IPS-15b (cell line): ENCODE measurements around the gene CNTD1.
A peak's percentile ranks its signal among the peaks of the same experiment; 100 is the strongest.
"Not testable (repeated sequence)": the region's sequence is repeated elsewhere in the genome, so short reads cannot be mapped to it uniquely, and the experiment has no call there.

ENCODE experiments used
- H3K27me3 ChIP-seq: one replicate; pipeline ENCODE4 v1.6.1; 2013; ENCODE audit warnings: low read length; ENCODE audit not compliant: control insufficient read depth, insufficient read depth
- H3K36me3 ChIP-seq: one replicate; pipeline ENCODE4 v1.6.1; 2013; ENCODE audit warnings: low read length; ENCODE audit not compliant: control insufficient read depth, insufficient read depth
- H3K4me1 ChIP-seq: one replicate; pipeline ENCODE4 v1.6.1; 2013; ENCODE audit warnings: mild to moderate bottlenecking, low read length; ENCODE audit not compliant: control insufficient read depth, insufficient read depth
- H3K4me3 ChIP-seq: one replicate; pipeline ENCODE4 v1.5.1; 2013; ENCODE audit warnings: low read depth, low read length
- H3K9ac ChIP-seq: one replicate; pipeline ENCODE4 v1.6.1; 2013; ENCODE audit warnings: low read depth, mild to moderate bottlenecking, low read length
- H3K9me3 ChIP-seq: one replicate; pipeline ENCODE4 v1.6.1; 2013; ENCODE audit warnings: mild to moderate bottlenecking, low read length; ENCODE audit not compliant: control insufficient read depth, insufficient read depth

The CNTD1 gene

DNA sequence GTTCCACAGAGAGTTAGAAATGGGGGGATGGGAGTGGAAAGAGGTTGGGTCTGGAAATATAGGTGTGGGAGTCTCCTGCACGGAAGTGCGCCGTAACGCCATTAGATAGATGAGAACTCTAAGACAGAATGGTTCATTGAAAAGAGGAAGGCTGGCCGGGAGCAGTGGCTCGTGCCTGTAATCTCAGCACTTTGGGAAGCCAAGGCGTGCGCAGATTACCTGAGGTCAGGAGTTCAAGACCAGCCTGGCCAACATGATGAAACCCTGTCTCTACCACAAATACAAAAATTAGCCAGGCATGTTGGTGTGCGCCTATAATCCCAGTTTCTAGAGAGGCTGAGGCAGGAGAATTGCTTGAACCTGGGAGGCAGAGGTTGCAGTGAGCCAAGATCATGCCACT, 30.7 kb upstream of the CNTD1 start:
- H3K9me3 ChIP-seq, H3K4me1 ChIP-seq, H3K4me3 ChIP-seq, H3K9ac ChIP-seq, H3K36me3 ChIP-seq, H3K27me3 ChIP-seq: not testable (repeated sequence)

- not testable (repeated sequence) for H3K4me1 ChIP-seq, H3K27me3 ChIP-seq, H3K9ac ChIP-seq, H3K4me3 ChIP-seq, H3K36me3 ChIP-seq, H3K9me3 ChIP-seq
Observed at GRCh38 chr17:42769964-42770363, 28.7 kb upstream of the CNTD1 start.

DNA sequence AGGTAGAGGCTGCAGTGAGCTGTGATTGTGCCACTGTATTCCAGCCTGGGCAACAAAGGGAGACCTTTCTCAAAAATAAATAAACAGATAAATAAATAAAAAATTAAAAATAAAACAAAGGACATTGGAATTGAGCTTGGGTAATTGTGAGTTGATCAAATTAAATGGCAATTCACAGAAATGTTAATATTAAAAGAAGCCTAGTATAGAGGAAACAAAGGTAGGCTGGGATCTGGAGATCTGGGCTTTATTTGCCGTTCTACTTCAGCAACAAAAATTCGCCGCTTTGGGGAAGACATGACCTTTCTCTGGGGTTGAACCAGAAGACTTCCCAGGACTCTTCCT, 25.7 kb upstream of the CNTD1 start:
- H3K9me3 ChIP-seq = no peaks in the 10 kb centered on the region
- peak overlapping the region; percentile 98 for H3K4me3 ChIP-seq
- H3K36me3 ChIP-seq = no peaks in the 10 kb centered on the region
- peak overlapping the region; percentile 97 for H3K9ac ChIP-seq
- no peaks in the 10 kb centered on the region for H3K27me3 ChIP-seq
- H3K4me1 ChIP-seq = no peaks in the 10 kb centered on the region

GRCh38 chr17:42773290-42774035, 25.2 kb upstream of the CNTD1 start, which contains the start of gene VPS25:
Gene VPS25 (plus strand): TSS chr17:42773449. CDS start chr17:42773476, 27 bp downstream.
- Histone ChIP-seq H3K27me3 (no peaks in the 10 kb centered on the region), H3K4me3 (peak within 1 kb of the TSS; percentile 98), H3K9ac (peak within 1 kb of the TSS; percentile 97), H3K36me3 (peaks cover 4% of the 10 kb centered on the region), H3K9me3 (no peaks in the 10 kb centered on the region), H3K4me1 (no peaks in the 10 kb centered on the region)

DNA sequence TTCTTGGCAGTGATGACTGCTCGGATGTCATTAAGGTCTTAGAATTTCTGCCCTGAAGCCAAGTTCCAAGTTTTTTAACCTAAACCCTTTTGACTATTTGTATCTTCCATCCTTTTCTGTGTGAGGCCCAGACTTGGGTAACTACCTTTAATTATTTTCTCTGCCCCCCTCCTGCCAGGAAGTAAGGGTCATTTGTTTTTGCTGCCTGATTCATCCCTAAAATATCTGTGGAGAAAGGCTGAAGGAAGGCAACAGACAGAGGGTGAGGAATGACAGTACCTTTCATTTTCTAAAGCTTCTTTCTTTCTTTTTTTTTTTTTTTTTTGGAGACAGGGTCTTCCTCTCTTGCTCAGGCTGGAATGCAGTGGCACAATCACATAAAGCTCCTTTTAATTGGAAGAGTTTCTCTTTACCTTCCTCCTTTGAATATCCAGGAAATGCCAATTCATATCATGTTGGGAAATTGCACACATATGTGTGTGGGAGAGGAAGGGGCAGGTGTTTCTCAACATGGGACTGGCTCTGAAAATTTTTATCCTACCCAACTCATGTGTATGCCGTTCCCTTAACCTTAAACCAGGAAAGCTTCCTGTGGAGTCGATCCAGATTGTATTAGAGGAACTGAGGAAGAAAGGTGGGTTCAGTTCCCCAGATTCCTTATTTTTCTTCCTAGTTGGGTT, 24.5 kb upstream of the CNTD1 start:
- H3K4me1 ChIP-seq = no peaks in the 10 kb centered on the region
- H3K27me3 ChIP-seq = no peaks in the 10 kb centered on the region
- H3K9me3 ChIP-seq = no peaks in the 10 kb centered on the region
- no peak overlapping the region for H3K9ac ChIP-seq
- H3K4me3 ChIP-seq = peak overlapping the region; percentile 98
- peaks cover 12% of the 10 kb centered on the region for H3K36me3 ChIP-seq

- no peak overlapping the region for H3K9ac ChIP-seq
- H3K4me1 ChIP-seq = no peaks in the 10 kb centered on the region
- H3K27me3 ChIP-seq = no peaks in the 10 kb centered on the region
- H3K9me3 ChIP-seq = no peaks in the 10 kb centered on the region
- peaks cover 12% of the 10 kb centered on the region for H3K36me3 ChIP-seq
- H3K4me3 ChIP-seq = no peak overlapping the region
Observed at GRCh38 chr17:42775534-42776098, 23.0 kb upstream of the CNTD1 start.

DNA sequence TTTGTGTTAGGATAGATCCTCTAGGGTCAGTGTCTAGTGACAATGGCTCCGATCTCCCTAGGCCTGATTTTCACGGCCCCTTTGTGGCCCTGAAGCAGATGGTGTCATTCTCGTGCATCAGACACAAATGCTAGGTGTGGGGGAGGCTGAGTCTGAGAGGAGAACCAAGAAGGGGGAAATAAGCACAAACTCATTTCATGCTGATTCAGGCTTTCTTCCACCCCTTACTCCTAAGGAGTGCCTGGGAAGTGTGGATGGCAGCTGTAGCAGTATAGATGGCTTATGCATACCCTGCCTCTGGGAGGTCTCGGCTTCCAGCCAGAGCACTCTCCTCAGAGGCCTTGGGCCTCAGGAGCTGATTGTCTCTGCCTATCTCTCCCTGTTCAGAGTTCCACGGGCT, 20.1 kb upstream of the CNTD1 start:
- H3K36me3 ChIP-seq = peaks cover 12% of the 10 kb centered on the region
- H3K9me3 ChIP-seq = no peaks in the 10 kb centered on the region

DNA sequence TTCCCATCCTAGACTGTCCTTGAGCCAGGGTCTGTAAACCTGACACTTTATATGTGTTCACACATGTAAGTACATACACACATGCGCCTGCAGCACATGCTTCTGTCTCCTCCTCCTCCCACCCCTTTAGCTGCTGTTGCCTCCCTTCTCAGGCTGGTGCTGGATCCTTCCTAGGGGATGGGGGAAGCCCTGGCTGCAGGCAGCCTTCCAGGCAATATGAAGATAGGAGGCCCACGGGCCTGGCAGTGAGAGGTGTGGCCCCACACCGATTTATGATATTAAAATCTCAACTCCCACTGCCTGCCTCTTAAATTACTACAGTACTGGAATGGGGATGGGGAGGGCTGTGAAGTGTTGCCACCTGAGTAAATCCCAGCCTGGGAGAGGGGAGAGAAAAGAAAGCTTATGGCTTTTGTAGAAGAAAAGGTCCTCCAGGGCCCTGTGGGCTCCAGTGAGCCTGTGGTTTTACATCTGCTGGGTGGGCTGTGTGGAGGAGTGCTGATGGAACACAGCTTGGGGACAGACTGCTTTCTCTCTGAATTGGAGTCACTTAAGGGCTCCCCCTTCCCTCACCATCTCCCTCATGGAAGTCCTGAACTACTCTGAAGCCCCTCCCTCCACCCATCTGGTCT, 19.2 kb upstream of the CNTD1 start:
- Histone ChIP-seq H3K36me3 (peaks cover 12% of the 10 kb centered on the region), H3K4me1 (peaks cover 9% of the 10 kb centered on the region), H3K27me3 (peaks cover 29% of the 10 kb centered on the region), H3K4me3 (peak overlapping the region; percentile 77), H3K9me3 (no peaks in the 10 kb centered on the region), H3K9ac (no peak overlapping the region)

More for the DNA sequence above, 20.1 kb upstream of the CNTD1 start:
- peaks cover 24% of the 10 kb centered on the region for H3K27me3 ChIP-seq
- H3K9ac ChIP-seq = no peak overlapping the region
- no peak overlapping the region for H3K4me3 ChIP-seq
- peaks cover 8% of the 10 kb centered on the region for H3K4me1 ChIP-seq

GRCh38 chr17:42779936-42780850, 18.5 kb upstream of the CNTD1 start, which contains the start of gene WNK4:
Gene WNK4 (plus strand): TSS chr17:42780610. CDS start chr17:42780699, 89 bp downstream.
- Histone ChIP-seq H3K36me3 (peaks cover 12% of the 10 kb centered on the region), H3K27me3 (peaks cover 31% of the 10 kb centered on the region), H3K4me3 (peak within 1 kb of the TSS; percentile 77), H3K9me3 (no peaks in the 10 kb centered on the region), H3K4me1 (peaks cover 9% of the 10 kb centered on the region), H3K9ac (peak within 1 kb of the TSS; percentile 73)

DNA sequence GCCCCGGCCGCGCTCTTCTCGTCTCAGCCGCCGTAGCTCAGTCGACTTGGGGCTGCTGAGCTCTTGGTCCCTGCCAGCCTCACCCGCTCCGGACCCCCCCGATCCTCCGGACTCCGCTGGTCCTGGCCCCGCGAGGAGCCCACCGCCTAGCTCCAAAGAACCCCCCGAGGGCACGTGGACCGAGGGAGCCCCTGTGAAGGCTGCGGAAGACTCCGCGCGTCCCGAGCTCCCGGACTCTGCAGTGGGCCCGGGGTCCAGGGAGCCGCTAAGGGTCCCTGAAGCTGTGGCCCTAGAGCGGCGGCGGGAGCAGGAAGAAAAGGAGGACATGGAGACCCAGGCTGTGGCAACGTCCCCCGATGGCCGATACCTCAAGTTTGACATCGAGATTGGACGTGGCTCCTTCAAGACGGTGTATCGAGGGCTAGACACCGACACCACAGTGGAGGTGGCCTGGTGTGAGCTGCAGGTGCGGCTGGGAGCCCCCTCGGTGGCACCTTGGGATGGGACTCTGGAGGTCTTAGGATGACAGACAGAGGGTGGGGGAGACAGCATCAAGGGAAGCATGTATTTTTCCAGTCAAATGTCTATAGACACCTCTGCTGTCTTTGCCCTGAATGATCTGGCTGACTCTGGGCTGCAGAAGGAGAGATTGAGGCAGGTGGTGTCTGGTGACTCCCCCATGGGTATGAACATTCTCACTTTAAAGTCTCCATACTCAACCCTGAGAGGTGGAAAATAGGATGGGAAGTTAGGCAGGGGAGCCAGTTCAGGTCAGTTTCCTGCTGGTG, 17.6 kb upstream of the CNTD1 start:
- H3K4me3 ChIP-seq = peak overlapping the region; percentile 56
- peaks cover 9% of the 10 kb centered on the region for H3K4me1 ChIP-seq
- no peaks in the 10 kb centered on the region for H3K9me3 ChIP-seq
- H3K9ac ChIP-seq = peak overlapping the region; percentile 73
- H3K27me3 ChIP-seq = peaks cover 33% of the 10 kb centered on the region
- H3K36me3 ChIP-seq = peaks cover 12% of the 10 kb centered on the region
